Astrocyte (in vitro differentiated cells and primary cell): ENCODE data around the gene EPHA6. TPM values are rescaled to one million over a fixed set of nuclear protein-coding genes. Genes with fewer than 3 reads are reported as not detected.

ENCODE experiments used
- DNase-seq: peaks from one replicate; pipeline ENCODE4 v3.0.0-alpha.2; 2010; ENCODE audit warnings: low read depth
- FAIRE-seq: peaks from 2 replicates; lab custom pipeline; 2011; peaks lifted over from hg19 to GRCh38; lab: Jason Lieb, UNC
- H2AFZ ChIP-seq: 2 replicates; pipeline ENCODE4 v1.6.0; 2012; ENCODE audit warnings: low read depth, low read length, inconsistent platforms
- H3K27ac ChIP-seq: 2 replicates; pipeline ENCODE4 v1.5.1; 2011; ENCODE audit warnings: low read depth, low read length, inconsistent platforms
- H3K27me3 ChIP-seq: 2 replicates; pipeline ENCODE4 v1.6.0; 2011; ENCODE audit warnings: low read length, inconsistent platforms; ENCODE audit not compliant: insufficient read depth
- H3K36me3 ChIP-seq: 2 replicates; pipeline ENCODE4 v1.5.1; 2011; ENCODE audit warnings: low read length, inconsistent platforms; ENCODE audit not compliant: insufficient read depth
- H3K4me1 ChIP-seq: 2 replicates; pipeline ENCODE4 v1.5.1; 2011; ENCODE audit warnings: low read length, inconsistent platforms; ENCODE audit not compliant: insufficient read depth
- H3K4me2 ChIP-seq: 2 replicates; pipeline ENCODE4 v1.6.0; 2012; ENCODE audit warnings: low read length, inconsistent platforms
- H3K4me3 ChIP-seq: 2 replicates; pipeline ENCODE4 v1.5.1; 2011; ENCODE audit warnings: low read depth, mild to moderate bottlenecking, low read length, inconsistent platforms; ENCODE audit not compliant: insufficient read depth
- H3K79me2 ChIP-seq: 2 replicates; pipeline ENCODE4 v1.6.0; 2012; ENCODE audit warnings: mild to moderate bottlenecking, low read length, inconsistent platforms; ENCODE audit not compliant: insufficient read depth
- H3K9ac ChIP-seq: 2 replicates; pipeline ENCODE4 v1.6.0; 2012; ENCODE audit warnings: mild to moderate bottlenecking, low read length, inconsistent platforms
- H3K9me3 ChIP-seq: 2 replicates; pipeline ENCODE4 v1.5.1; 2012; ENCODE audit warnings: low read depth, mild to moderate bottlenecking, low read length, inconsistent platforms; ENCODE audit not compliant: insufficient read depth
- H4K20me1 ChIP-seq: 2 replicates; pipeline ENCODE4 v1.6.0; 2012; ENCODE audit warnings: low read length, inconsistent platforms; ENCODE audit not compliant: insufficient read depth
- H3K27ac Mint-ChIP-seq: one replicate; pipeline ENCODE4 v1.8.0; 2021; ENCODE audit warnings: mild to moderate bottlenecking, mixed read lengths; ENCODE audit not compliant: unreplicated experiment
- H3K27me3 Mint-ChIP-seq: one replicate; pipeline ENCODE4 v1.8.0; 2021; ENCODE audit warnings: low read depth, mixed read lengths; ENCODE audit not compliant: unreplicated experiment
- H3K36me3 Mint-ChIP-seq: one replicate; pipeline ENCODE4 v1.8.0; 2021; ENCODE audit warnings: low read depth, mixed read lengths; ENCODE audit not compliant: unreplicated experiment
- H3K4me1 Mint-ChIP-seq: one replicate; pipeline ENCODE4 v1.8.0; 2021; ENCODE audit warnings: low read depth, mixed read lengths; ENCODE audit not compliant: unreplicated experiment
- H3K4me3 Mint-ChIP-seq: one replicate; pipeline ENCODE4 v1.8.0; 2021; ENCODE audit warnings: mild to moderate bottlenecking, moderate library complexity, mixed read lengths; ENCODE audit not compliant: unreplicated experiment
- H3K9me3 Mint-ChIP-seq: one replicate; pipeline ENCODE4 v1.8.0; 2021; ENCODE audit warnings: mild to moderate bottlenecking, mixed read lengths; ENCODE audit not compliant: unreplicated experiment
- CTCF ChIP-seq: IDR thresholded peaks from 2 replicates; pipeline ENCODE4 v1.5.1; 2011; ENCODE audit warnings: low read depth, mild to moderate bottlenecking, inconsistent platforms, low read length, moderate library complexity; ENCODE audit not compliant: insufficient read depth
- EZH2 ChIP-seq: IDR thresholded peaks from 2 replicates; pipeline ENCODE4 v1.6.1; 2012; ENCODE audit warnings: mild to moderate bottlenecking, low read length, inconsistent platforms; ENCODE audit not compliant: insufficient read depth
- total RNA-seq: library from RNA; stranded (reverse); gene quantifications from 2 replicates; pipeline ENCODE4 v1.2.1, GENCODE V29; 2021

Gene EPHA6
- total RNA-seq, 1 donor from 2014 or later = 1.7 TPM

- Mint-ChIP-seq H3K27ac (no peak overlapping the region), H3K4me1 (peaks cover 3% of the 10 kb centered on the region), H3K27me3 (no peaks in the 10 kb centered on the region), H3K36me3 (no peaks in the 10 kb centered on the region), H3K9me3 (no peaks in the 10 kb centered on the region), H3K4me3 (no peak overlapping the region)
- Histone ChIP-seq H3K79me2 (no peaks in the 10 kb centered on the region), H4K20me1 (no peaks in the 10 kb centered on the region), H3K27me3 (no peaks in the 10 kb centered on the region), H3K27ac (no peak overlapping the region), H3K4me2 (no peak overlapping the region), H3K4me3 (no peak overlapping the region), H3K9me3 (no peaks in the 10 kb centered on the region), H3K4me1 (no peaks in the 10 kb centered on the region), H3K9ac (no peak overlapping the region), H2AFZ (no peak overlapping the region), H3K36me3 (no peaks in the 10 kb centered on the region)
- TF ChIP-seq EZH2 = no peak
- TF ChIP-seq CTCF = no peak
- FAIRE-seq (no peak), DNase-seq (no peak)
Observed at GRCh38 chr3:97670952-97671351, 856.6 kb downstream of the EPHA6 start.

GRCh38 chr3:97673357-97673997 lies 859.1 kb downstream of the EPHA6 start:
- H3K4me1 Mint-ChIP-seq = peaks cover 3% of the 10 kb centered on the region
- H3K4me2 ChIP-seq = no peak overlapping the region
- H3K27me3 Mint-ChIP-seq = no peaks in the 10 kb centered on the region

More at GRCh38 chr3:97673357-97673997, 859.1 kb downstream of the EPHA6 start:
- Histone ChIP-seq H3K27ac (no peak overlapping the region), H3K4me3 (no peak overlapping the region), H3K36me3 (no peaks in the 10 kb centered on the region), H3K79me2 (no peaks in the 10 kb centered on the region), H3K27me3 (no peaks in the 10 kb centered on the region), H3K9ac (no peak overlapping the region), H3K4me1 (no peaks in the 10 kb centered on the region), H3K9me3 (no peaks in the 10 kb centered on the region), H2AFZ (no peak overlapping the region), H4K20me1 (no peaks in the 10 kb centered on the region)
- Mint-ChIP-seq H3K36me3 (no peaks in the 10 kb centered on the region), H3K9me3 (no peaks in the 10 kb centered on the region), H3K27ac (no peak overlapping the region), H3K4me3 (no peak overlapping the region)
- FAIRE-seq (no peak), DNase-seq (no peak)
- TF ChIP-seq CTCF (no peak), EZH2 (no peak)
